Endodermal cell (in vitro differentiated cells): ENCODE data around the gene ZNF610. TPM values are rescaled to one million over a fixed set of nuclear protein-coding genes. Genes with fewer than 3 reads are reported as not detected.

ENCODE experiments used
- DNase-seq: peaks from one replicate; pipeline ENCODE4 v3.0.0-alpha.2; 2017
- H3K27ac ChIP-seq: 2 replicates; pipeline ENCODE4 v1.5.1; 2013; ENCODE audit warnings: mild to moderate bottlenecking, low read depth, low read length, moderate library complexity
- H3K27me3 ChIP-seq: 2 replicates; pipeline ENCODE4 v1.6.1; 2013; ENCODE audit warnings: mild to moderate bottlenecking, low read length, moderate library complexity; ENCODE audit not compliant: insufficient read depth, control insufficient read depth, poor library complexity, severe bottlenecking
- H3K36me3 ChIP-seq: 2 replicates; pipeline ENCODE4 v1.7.0; 2013; ENCODE audit warnings: mild to moderate bottlenecking, low read length, moderate library complexity; ENCODE audit not compliant: control insufficient read depth, insufficient read depth
- H3K4me1 ChIP-seq: one replicate; pipeline ENCODE4 v1.7.0; 2013; ENCODE audit warnings: low read length; ENCODE audit not compliant: control insufficient read depth, insufficient read depth
- H3K4me3 ChIP-seq: 2 replicates; pipeline ENCODE4 v1.5.1; 2013; ENCODE audit warnings: mild to moderate bottlenecking, low read length, moderate library complexity
- H3K9ac ChIP-seq: 2 replicates; pipeline ENCODE4 v1.6.1; 2013; ENCODE audit warnings: mild to moderate bottlenecking, low read length, moderate library complexity; ENCODE audit not compliant: poor library complexity, severe bottlenecking; ENCODE audit errors: extremely low read depth
- H3K9me3 ChIP-seq: 2 replicates; pipeline ENCODE4 v1.6.1; 2013; ENCODE audit warnings: mild to moderate bottlenecking, low read length, moderate library complexity; ENCODE audit not compliant: control insufficient read depth
- H3K27ac Mint-ChIP-seq: 2 replicates; pipeline ENCODE4 v1.8.0; 2020; ENCODE audit warnings: mixed read lengths
- H3K27me3 Mint-ChIP-seq: 2 replicates; pipeline ENCODE4 v1.8.0; 2021; ENCODE audit warnings: mild to moderate bottlenecking, mixed read lengths; ENCODE audit not compliant: insufficient read depth
- H3K36me3 Mint-ChIP-seq: 2 replicates; pipeline ENCODE4 v1.8.0; 2020; ENCODE audit warnings: low read depth, mixed read lengths
- H3K4me1 Mint-ChIP-seq: 2 replicates; pipeline ENCODE4 v1.8.0; 2020; ENCODE audit warnings: mixed read lengths
- H3K4me3 Mint-ChIP-seq: 2 replicates; pipeline ENCODE4 v1.8.0; 2020; ENCODE audit warnings: mild to moderate bottlenecking, moderate library complexity, mixed read lengths
- H3K9me3 Mint-ChIP-seq: 2 replicates; pipeline ENCODE4 v1.8.0; 2020; ENCODE audit warnings: mild to moderate bottlenecking, mixed read lengths
- CTCF ChIP-seq: fragments of 200-600 bp; sonication (generic); conservative IDR thresholded peaks from 2 replicates; pipeline ENCODE4 v1.5.0; 2021; ENCODE audit warnings: antibody characterized with exemption, mild to moderate bottlenecking
- WGBS, 2 experiments: methylation state at CpG; one replicate each; pipeline versions ENCODE4 v1.1.5 to v1.1.7; 2013; ENCODE audit warnings: missing lambda C conversion rate in 2 of 2, mixed read lengths in 1 of 2; ENCODE audit not compliant: insufficient coverage in 1 of 2, insufficient read length in 1 of 2; 5-methylcytosine and 5-hydroxymethylcytosine counted together
- total RNA-seq, 2 donors: library from RNA; stranded (reverse); fragmentation: NEBNext Ultra II Directional in 1 of 2; extraction: Animal tissue kit (Norgen Biotek cat#: 25700) in 1 of 2; gene quantifications; 2 replicates in 1 of 2; 3 replicates in 1 of 2; pipeline ENCODE4 v1.2.1, GENCODE V29; 2021

Gene ZNF610
- total RNA-seq, 2 donors from 2014 or later, result 8.1 to 15.2 TPM

GRCh38 chr19:52397310-52398080, 61.5 kb downstream of the ZNF610 start, which contains the start of gene ZNF528:
Gene ZNF528 (plus strand): TSS chr19:52397849. CDS start chr19:52402014, 4,165 bp downstream.
- H3K4me3 Mint-ChIP-seq, result peak within 1 kb of the TSS; percentile 91
- no peak for TF ChIP-seq CTCF
- 81% methylated on average over 35 to 36 of the region's 36 CpGs for WGBS, 2 experiments
- Histone ChIP-seq H3K4me1 (no peaks in the 10 kb centered on the region), H3K36me3 (no peaks in the 10 kb centered on the region), H3K9me3 (peaks cover 28% of the 10 kb centered on the region), H3K27me3 (no peaks in the 10 kb centered on the region), H3K4me3 (peak within 1 kb of the TSS; percentile 62), H3K27ac (no peak within 1 kb of the TSS), H3K9ac (peak within 1 kb of the TSS; percentile 25)
- H3K9me3 Mint-ChIP-seq, result no peaks in the 10 kb centered on the region
- peak; percentile 96 for DNase-seq
- H3K4me1 Mint-ChIP-seq, result peaks cover 8% of the 10 kb centered on the region
- H3K36me3 Mint-ChIP-seq, result peaks cover 47% of the 10 kb centered on the region
- H3K27ac Mint-ChIP-seq, result peak within 1 kb of the TSS; percentile 96
- no peaks in the 10 kb centered on the region for H3K27me3 Mint-ChIP-seq

DNA sequence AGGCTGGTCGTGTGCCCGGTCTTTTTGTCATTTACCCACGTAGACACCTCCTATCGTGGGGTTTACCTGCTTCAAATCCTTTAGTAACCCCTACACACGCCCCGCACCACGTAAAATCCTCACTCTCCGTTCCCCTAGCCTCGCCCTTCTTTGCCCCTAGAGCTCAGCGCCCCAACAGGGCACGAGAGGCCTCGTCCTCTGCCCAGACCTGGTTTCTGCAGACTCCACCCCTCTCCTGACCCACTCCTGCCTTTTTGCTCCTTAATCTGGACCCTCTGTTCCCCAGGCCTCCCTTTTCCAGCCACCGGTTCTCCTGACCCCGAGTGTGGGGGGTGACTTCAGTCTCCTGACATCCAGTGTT, 62.0 kb downstream of the ZNF610 start:
- DNase-seq, result peak; percentile 51
- no peak overlapping the region for H3K9ac ChIP-seq
- Mint-ChIP-seq H3K27me3 (no peaks in the 10 kb centered on the region), H3K4me1 (peaks cover 8% of the 10 kb centered on the region), H3K9me3 (no peaks in the 10 kb centered on the region), H3K36me3 (peaks cover 47% of the 10 kb centered on the region), H3K27ac (peak overlapping the region; percentile 96), H3K4me3 (peak overlapping the region; percentile 91)
- peak; percentile 35 for TF ChIP-seq CTCF
- 82 to 87% methylated on average over 7 to 14 of the region's 14 CpGs for WGBS, 2 experiments
- H3K36me3 ChIP-seq, result no peaks in the 10 kb centered on the region
- peak overlapping the region; percentile 62 for H3K4me3 ChIP-seq
- peaks cover 29% of the 10 kb centered on the region for H3K9me3 ChIP-seq
- no peak overlapping the region for H3K27ac ChIP-seq
- H3K27me3 ChIP-seq, result no peaks in the 10 kb centered on the region
- no peaks in the 10 kb centered on the region for H3K4me1 ChIP-seq

GRCh38 chr19:52410276-52410675, 74.2 kb downstream of the ZNF610 start:
- Histone ChIP-seq H3K9ac (no peak overlapping the region), H3K4me3 (no peak overlapping the region), H3K9me3 (peaks cover 64% of the 10 kb centered on the region), H3K36me3 (no peaks in the 10 kb centered on the region), H3K27ac (no peak overlapping the region), H3K27me3 (no peaks in the 10 kb centered on the region), H3K4me1 (no peaks in the 10 kb centered on the region)
- 91 to 99% methylated on average over 4 to 6 of the region's 6 CpGs for WGBS, 2 experiments
- no peak for TF ChIP-seq CTCF
- Mint-ChIP-seq H3K9me3 (peaks cover 63% of the 10 kb centered on the region), H3K27me3 (no peaks in the 10 kb centered on the region), H3K27ac (no peak overlapping the region), H3K4me1 (no peaks in the 10 kb centered on the region), H3K4me3 (no peak overlapping the region), H3K36me3 (peaks cover 93% of the 10 kb centered on the region)
- no peak for DNase-seq
